Measurements from ENCODE around the gene UGT2A3.
A peak's percentile ranks its signal among the peaks of the same experiment; 100 is the strongest.
"Not testable (repeated sequence)": the region's sequence is repeated elsewhere in the genome, so short reads cannot be mapped to it uniquely, and the experiment has no call there.

Gene UGT2A3

DNA sequence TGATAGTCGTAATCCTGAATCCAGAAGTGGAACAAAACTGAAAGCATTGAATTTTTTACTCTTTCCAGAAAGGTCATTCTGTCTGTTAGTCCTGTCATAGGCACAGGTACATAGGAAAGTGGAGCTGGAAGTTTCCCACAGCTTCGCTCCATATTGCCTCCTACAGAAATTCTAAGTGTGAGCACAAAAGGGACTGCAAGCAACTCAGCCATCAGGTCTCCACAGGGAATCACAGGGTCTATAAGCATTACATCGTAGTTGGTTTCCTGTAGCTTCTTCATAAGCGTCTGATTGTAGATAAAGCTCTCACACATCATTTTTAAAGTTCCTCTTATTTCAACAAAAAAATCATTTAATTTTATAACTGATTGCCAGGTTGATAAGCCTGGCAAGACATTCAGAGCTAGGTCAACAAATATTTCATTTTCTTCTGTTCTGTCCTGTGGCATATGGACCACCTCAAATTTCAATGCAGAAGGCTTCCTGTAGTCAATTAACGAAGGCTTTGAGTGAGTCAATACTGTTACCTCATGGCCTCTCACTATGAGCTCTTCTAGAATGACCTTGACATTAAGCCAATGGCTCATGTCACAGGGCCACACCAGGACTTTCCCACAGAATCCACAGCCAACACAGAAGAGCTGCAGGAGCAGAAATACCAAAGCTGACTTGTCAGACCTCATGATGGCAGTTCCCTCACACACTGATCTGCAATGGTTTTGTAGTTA is at the start of gene UGT2A3:
Gene UGT2A3 (minus strand): TSS at position 727 of the 728 bp plus-strand sequence. CDS start 44 bp downstream, at position 683.
- DNase-seq, result no peak

DNA sequence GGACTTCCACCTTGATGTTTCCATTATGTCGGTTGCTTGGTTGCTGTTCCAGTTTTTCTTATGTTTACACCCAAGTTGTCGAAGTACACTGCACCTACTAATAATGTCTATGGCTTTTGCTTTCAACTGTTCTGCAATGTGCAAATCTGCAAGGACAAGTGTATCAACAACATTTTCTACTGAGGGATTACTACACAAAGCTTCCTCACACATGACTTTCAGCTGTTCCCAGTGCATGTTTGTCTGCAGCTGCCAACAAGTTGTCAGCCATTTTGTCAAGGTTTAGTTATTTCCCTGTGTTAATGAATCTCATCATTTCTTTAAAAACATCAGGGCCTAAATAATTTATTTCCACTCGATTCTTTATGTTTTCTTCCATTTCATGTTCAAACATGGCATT is 45.4 kb upstream of the UGT2A3 start:
- no peak for DNase-seq

DNA sequence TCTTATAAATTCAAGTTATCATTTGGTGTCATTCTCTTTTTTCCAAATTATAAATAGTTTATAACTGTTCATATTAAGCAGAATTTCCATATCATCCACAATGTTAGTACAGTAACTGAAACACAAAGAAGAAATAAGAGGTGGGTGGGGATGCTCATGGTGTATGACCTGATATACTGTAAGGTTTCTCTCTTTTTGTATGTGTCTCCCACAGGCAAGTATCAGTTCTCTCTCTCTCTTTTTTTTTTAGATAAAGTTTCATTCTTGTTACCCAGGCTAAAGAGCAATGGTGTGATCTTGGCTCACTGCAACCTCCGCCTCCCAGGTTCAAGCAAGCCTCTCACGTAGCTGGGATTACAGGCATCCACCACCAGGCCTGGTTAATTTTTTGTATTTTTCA is 43.7 kb upstream of the UGT2A3 start:
- DNase-seq, result no peak

DNA sequence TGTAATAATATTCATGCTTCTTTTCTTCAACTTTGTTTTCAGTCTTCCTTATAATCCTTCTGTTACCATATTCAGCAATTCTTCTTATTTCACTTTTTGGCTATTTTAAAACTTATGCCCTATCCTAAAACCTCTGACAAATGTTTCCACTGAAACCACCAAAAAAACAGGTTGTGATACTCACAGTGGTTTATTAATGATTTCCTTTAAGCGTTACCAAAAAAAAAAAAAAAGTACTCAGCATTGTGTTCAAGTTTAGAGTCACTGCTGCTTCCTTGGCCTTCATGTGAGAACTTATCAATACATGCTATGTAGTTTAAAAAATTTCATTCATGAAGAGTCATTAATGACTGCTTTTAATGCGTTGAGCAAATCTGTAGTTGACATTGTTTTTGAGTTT is 35.4 kb upstream of the UGT2A3 start:
- DNase-seq, result no peak

DNA sequence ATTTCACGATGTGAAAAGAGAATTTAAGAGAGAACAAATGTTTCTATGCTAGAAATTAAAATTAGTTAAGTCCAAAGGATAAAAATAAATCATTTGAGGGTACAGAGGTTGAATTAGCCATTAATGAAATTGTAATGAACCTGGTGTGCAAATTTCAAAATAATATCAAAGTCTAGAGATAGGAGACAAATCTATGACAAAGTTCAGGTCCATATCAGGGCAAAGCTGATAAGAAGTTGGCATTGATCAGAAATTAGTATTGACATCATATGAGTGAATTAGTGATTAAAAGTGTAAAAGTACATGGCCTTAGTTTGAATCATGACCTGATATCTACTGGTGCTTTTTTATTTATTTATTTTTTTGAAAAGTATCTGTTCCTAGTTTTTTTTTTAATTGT is 33.8 kb upstream of the UGT2A3 start:
- DNase-seq, result no peak

DNA sequence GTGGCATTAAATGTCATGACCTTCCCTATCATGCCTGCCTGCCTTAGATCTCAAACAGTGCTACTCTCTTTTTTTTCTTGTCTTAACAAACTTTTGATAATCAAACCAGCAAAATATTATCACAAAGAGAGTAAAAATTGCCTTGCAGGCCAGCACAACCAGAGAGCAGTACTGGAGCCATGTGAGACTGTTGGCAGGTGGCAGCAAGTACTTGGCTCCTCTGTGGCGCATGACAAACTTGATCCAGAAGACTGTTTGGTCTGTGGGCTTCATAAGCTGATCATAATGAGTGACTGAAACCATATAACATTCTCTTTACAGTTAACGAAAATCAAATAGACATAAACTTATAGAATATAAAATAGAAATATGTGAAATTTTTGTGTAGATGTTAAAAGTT is 33.3 kb upstream of the UGT2A3 start:
- no peak for DNase-seq

DNA sequence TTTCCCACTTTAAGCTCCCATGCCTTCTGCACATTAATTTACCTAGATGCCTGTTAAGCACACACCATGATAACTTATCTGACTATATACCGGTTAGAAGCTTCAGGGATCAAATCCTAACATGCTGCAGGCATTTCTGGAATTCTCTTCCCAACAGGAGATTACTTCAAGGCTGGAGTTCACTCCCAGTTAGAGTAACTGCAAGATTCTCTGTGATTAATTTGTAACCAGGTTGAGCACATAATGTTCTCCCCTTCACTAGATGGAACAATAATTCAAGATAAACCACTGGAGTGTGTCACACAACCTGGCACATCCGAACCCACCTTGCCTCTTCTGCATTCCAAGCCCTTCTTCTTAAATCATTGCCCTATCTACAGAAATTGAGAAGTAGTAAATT is 11.8 kb upstream of the UGT2A3 start:
- DNase-seq, result no peak

DNA sequence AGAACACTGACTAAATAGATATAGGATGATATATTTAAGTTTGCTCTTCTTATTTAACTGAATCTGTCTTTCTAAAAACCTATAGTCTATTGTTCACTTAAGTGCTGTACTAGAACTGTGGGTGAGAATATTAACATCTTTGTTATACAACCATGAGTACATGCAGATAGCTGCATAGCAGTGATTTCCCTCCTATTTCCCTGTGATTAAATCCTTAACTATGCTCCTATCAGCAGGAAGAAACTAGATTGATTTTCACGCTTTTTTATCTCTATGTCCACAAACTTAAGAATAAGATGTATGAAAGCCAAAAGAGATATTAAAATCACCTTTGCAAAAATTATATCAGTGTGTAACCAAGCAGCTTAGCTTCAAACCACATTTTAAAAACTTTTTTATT is 11.3 kb upstream of the UGT2A3 start:
- no peak for DNase-seq

DNA sequence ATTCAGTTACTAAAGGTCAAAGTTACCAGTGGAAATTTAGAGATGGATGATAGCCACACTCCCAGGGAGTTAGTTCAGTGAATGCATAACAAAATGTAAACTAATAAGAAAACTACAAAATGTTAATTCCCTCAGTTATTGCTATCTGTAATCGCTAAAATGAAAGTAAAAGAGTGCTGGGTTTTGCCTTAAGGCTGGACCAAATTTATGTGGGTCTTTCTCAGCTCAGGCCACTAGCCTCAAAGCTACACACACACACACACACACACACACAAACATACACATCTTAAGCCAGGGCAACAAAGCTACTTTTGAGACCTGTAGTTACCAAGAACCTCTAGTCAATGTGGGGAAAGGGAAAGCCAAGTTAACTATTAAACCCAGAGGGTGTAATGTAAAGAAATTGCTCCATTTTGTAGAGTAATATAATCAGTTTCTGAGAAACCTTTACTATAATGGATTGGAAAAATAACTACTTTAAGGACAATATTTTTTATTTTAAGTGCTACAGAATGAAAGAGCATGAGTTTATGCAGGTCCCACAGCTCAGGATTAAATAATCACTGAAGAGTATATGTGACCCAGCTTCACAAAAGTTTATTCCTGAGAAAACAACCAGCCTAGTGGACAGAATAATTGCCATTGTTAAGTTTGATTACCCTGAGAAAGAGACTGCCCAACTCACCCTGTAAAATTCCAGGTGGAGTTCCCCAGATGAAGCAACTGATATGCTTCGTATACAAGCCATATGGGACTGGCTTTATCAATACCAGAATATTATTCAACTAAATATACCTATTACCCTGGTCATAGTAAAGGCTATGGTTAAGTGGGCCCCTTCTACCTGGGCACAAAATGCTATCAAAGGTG is 8.9 kb upstream of the UGT2A3 start:
- no peak for DNase-seq

DNA sequence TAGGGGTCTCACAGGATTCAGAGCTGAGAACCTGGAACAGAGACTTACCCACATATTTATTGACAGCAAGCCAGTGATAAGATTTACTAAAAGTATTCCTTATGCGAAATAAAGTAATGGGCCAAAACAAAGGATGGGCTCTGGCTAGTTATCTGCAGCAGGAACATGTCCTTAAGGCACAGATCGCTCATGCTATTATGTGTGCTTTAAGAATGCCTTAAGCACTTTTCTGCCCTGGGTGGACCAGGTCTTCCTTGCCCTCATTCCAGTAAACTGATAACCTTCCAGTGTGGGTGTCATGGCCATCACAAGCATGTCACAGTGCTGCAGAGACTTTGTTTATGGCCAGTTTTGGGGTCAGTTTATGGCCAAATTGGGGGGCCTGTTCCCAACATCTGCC is 7.5 kb upstream of the UGT2A3 start:
- not testable (repeated sequence) for DNase-seq

DNA sequence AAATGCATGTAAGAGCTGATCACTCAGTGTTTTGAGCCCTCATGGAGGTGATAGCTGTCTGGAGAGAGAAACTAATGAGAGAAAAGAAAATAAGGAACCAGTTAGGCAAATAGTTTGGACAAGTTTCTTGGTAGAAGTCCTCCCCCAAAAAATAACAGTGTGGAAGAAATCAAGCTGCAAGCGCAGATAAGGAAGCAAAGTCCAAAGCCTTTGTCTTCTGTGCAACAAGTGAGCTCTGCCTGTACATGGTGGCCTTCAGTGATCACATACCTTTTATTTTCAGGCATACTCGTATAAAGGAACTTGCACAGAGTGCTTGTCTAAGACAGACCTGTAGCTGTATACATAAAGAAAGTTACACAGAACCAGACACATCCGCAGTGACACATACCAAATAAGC is 2.5 kb upstream of the UGT2A3 start:
- DNase-seq, result peak; percentile 24

DNA sequence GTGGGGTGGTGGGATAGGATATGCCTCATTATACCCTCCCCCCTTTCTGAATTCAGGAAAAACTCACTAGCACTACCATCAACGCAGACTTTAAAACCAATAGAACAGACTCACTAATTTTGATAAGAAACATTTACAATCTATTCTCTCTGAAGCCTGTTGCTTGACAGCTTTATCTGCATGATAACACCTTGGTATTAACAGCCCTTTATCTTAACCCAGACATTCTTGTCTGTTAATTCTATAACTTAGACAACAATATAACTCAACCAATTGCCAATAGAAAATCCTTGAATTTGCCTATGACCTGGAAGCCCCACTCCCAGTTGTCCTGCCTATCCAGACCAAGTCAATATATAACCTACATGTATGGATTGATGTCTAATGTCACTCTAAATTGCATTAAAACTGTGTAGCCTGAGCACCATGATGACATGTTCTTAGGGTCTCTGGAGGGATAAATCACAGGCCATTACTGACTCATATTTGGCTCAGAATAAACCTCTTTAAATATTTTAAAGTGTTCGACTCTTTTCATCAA is 1.5 kb upstream of the UGT2A3 start:
- peak; percentile 22 for DNase-seq

DNA sequence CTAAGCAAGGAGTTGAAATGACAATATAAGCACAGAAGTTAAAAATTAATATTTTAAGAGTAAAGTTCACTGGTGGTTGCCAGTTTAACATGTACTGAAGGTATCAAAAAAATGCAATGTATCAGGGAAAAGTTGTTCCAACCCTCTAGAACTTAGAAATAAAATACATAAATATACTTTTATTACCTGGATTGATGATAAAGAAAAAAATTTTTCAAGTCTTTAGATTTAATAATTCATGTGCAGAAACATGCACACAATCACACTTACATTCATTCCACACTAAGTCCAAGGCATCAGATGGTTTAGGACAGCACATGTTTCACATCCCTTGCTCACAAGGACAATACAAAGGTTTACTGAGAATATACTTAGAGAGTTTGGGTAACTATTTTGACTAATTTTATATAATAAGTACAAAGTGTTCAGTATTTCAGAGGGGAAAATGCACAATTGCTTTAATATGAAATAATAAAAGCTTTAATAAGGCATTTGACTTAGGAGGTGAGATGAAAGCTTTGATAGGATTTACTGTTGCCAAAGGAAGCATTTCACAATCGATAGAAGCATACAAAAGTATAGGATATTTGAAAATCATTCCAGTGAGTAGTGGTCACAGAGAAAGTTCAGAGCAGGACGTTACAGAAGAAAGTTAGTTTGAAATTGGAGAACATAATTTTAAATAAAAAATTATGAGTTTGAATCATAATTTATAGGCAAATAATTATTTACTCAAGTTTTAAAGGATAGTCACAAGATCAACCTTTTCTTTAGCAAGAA is 392 bp upstream of the UGT2A3 start:
- DNase-seq, result no peak

DNA sequence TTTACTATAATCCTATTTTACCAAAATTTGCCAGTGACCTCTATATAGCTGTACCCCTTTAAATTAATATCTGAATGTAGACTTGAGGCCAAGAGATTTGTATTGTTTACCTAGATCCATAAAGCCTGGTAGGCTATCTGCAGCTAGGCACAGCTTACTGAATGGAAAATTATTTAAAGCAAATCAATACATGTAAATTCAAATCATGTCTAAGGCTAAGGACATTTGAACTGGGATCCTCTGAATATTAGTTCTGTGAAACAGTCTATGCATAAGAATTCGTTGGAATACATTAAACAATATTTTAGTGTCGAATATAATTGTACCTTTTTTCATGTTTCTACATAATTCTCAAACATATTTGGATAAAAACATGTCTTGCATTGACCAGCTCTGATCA is 1.6 kb downstream of the UGT2A3 start:
- no peak for DNase-seq

DNA sequence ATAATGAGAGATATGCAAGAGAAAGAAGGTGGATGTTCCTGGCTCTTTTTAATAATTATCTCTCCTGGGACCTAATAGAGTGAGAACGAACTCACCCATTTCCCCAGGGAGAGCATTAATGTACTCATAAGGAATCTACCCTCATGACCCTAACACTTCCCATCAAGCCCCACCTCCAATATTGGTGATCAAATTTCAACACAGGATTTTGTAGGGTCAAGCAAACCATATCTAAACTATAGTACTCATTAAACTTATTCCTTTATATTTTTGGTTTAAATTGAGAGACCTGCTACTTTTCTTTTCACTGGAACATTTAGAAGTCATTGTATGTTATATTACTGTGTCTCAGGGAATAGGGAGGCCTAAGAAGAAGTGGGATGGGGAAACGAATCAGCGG is 2.6 kb downstream of the UGT2A3 start:
- no peak for DNase-seq

DNA sequence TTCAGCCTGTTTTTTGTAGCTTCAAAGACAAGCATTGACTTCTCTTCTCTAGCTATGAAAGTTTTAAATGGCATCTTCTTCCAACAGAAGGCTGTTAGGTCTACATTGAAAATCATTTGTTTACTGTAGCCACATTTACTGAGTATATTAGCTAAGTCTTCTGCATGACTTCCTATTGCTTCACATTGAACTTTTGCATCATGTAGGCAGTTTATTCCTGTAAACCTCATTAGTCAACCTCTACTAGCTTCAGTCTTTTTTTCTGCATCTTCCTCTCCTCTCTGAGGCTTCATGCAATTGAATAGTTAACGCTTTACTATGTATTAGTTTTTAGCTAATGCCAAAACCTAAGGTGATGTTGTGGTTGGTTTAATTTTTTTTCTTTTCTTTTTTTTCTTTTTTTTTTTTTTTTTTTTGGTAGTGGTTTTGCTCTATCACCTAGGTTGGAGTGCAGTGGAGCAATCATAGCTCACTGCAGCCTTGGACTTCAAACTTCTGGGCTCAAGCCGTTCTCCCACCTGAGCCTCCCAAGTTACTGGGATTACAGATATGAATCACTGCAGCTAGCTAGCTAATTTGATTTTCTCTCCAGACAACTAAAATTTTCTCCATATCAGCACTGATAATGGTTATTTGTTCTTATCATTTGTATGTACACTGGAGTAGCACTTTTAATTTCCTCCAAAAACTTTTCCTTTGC is 3.4 kb downstream of the UGT2A3 start:
- DNase-seq, result no peak

DNA sequence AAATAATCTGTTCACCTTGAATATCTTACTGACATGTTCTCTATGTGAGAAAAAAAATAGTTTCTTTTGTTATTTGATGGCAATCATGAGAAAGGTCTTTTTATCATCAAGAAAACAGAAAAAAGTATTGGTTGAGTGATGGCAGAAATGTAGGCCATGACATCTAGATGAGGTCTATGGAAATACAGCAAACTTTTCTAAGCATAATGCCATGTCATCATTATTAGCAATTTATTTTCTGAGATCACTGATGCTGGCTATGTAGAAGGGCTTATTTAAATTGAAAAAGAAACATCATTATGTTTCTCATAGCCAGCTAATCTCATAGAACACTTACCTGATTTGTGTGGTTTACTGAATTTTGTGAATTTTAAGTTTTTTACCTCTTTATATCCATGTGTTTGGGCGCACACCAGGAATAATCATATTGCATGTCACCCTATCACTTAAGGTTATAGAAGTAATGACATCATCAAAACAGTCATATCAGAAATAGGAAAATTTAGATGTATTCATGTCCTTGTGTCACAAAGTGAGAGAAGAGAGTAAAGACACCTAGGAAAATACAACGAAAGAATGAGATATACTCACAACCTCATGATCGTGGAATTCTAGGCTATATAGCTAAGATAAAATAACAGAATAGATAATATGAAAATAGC is 22.4 kb downstream of the UGT2A3 start:
- no peak for DNase-seq

DNA sequence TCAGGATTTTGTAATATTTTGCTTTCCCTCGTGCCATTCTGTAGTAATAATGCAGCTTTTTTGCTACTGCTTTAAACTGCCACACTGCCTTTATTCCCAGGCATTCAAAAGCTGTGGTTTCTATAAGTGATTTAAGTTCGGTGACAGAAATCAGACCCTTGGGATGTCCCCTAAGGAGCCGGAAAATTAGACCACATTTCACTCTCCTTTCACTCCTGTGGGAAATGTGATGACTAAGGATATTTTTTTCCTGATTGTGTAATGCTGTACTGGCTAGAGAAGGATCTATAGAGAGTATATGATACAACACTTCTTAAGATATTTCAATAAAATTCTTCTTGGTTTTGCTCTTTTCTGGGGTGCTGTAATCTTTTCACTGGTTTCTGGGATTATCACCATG is 24.4 kb downstream of the UGT2A3 start:
- no peak for DNase-seq

DNA sequence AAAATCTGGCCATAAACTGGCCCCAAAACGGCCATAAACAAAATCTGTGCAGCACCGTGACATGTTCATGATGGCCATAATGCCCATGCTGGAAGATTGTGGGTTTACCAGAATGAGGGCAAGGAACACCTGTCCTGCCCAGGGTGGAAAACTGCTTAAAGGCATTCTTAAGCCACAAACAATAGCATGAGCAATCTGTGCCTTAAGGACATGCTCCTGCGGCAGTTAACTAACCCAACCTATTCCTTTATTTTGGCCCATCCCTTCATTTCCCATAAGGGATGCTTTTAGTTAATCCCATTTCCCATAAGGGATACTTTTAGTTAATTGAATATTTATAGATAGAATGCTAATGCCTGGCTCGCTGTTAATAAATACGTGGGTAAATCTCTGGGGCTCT is 29.4 kb downstream of the UGT2A3 start:
- not testable (repeated sequence) for DNase-seq

DNA sequence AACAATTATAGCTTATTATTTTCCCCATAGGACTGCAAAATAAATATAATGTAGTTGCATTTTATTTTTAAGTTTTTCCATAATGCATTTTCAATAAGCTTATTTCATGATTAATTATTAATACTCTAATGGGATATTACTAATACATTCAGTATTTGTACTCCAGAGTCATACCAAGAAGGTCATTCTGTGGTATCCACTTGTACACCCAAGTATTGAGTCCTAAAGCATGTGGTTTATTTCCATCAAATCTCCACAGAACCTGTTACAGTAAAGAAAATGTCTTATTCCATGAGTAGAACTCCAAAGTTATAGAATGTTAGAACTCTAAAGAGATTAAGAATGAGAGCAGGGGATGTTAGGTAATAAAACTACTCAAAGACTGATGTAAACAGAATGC is 30.6 kb downstream of the UGT2A3 start:
- DNase-seq, result no peak

DNA sequence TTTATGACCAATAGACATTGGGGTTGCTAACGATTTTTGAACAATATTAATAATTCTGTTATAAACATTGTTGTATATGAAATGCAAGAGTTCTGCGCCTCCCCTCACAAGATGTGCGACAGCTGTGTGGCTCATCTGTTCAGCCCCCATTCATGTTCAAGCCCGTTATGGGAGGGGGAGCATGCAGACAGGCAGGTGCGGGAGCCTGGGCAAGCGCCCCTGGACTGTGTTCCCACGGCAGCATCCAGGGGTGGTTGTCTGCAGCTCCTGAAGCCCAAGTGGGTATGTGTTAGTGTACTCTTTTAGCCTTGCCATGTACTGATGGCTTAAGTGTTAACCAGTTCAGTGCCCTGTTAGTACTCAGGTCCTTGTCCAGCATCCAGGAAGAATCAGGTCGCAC is 34.6 kb downstream of the UGT2A3 start:
- DNase-seq, result no peak

DNA sequence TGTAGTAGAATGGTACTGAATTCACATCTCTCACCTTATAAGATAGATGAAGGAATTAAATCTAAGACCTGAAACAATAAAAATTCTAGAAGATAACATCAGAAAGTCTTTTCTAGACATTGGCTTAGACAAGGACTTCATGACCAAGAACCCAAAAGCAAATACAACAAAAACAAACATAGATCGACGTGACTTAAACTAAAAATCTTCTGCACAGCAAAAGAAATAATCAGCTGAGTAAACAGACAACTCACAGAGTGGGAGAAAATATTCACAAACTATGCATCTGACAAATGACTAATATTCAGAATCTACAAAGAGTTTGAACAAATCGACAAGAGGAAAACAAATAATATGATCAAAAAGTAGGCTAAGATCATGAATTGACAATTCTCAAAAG is 38.8 kb downstream of the UGT2A3 start:
- no peak for DNase-seq
